Mesodermal cell (in vitro differentiated cells): ENCODE results near the gene PPCDC.

ENCODE experiments used
- H3K27ac ChIP-seq: 2 replicates; pipeline ENCODE4 v1.7.0; 2013; ENCODE audit warnings: mild to moderate bottlenecking, low read depth, low read length, moderate library complexity; ENCODE audit not compliant: severe bottlenecking
- H3K36me3 ChIP-seq: 2 replicates; pipeline ENCODE4 v1.7.1; 2013; ENCODE audit warnings: mild to moderate bottlenecking, low read length, moderate library complexity; ENCODE audit not compliant: control insufficient read depth, insufficient read depth
- H3K4me1 ChIP-seq: one replicate; pipeline ENCODE4 v1.7.1; 2013; ENCODE audit warnings: mild to moderate bottlenecking, low read length; ENCODE audit not compliant: insufficient read depth, control insufficient read depth, poor library complexity, severe bottlenecking
- H3K4me3 ChIP-seq: 2 replicates; pipeline ENCODE4 v1.7.0; 2013; ENCODE audit warnings: low read length, control low read depth, mild to moderate bottlenecking; ENCODE audit not compliant: insufficient read depth, poor library complexity, severe bottlenecking; ENCODE audit errors: extremely low read depth
- H3K9me3 ChIP-seq: 2 replicates; pipeline ENCODE4 v1.7.1; 2013; ENCODE audit warnings: mild to moderate bottlenecking, low read length, moderate library complexity; ENCODE audit not compliant: control insufficient read depth
- WGBS, 2 experiments: methylation state at CpG; one replicate each; pipeline ENCODE4 v1.1.5; 2013; ENCODE audit warnings: missing lambda C conversion rate in 2 of 2; ENCODE audit not compliant: insufficient coverage in 2 of 2; 5-methylcytosine and 5-hydroxymethylcytosine counted together

The PPCDC gene

DNA sequence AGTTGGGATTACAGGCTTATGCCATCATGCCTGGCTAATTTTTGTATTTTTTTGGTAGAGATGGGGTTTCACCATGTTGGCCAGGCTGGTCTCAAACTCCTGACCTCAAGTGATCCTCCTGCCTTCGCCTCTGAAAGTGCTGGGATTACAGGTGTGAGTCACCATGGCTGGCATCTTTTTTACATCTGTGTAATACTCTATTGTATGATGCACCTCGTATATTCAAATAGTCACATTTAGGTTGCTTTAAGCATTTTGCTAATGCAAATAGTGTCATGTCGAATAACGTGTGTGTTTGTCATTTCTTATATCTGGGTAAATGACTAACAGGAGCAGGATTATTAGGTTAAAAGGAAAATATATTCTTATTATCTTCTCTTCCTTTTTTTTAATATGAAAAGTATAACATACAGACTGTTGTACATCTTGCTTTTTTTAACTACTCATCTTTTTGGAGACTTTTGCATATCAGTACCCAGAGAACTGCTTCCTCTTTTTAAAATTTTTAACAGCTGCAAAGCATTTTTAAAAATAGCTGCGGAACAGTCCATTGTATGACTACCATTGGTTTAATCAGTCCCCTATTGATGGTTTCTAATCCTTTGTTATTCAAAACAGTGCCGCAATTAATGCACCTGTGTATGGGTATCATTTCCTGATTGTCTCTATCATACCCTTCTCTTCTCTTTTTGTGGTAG lies 14.6 kb upstream of the PPCDC start:
- H3K36me3 ChIP-seq: no peaks in the 10 kb centered on the region
- WGBS, 2 experiments: 92 to 100% methylated on average over 1 to 2 of the region's 6 CpGs
- no peak overlapping the region for H3K27ac ChIP-seq
- H3K4me3 ChIP-seq: no peak overlapping the region
- H3K9me3 ChIP-seq: no peaks in the 10 kb centered on the region
- H3K4me1 ChIP-seq: no peaks in the 10 kb centered on the region

- H3K4me3 ChIP-seq: no peak overlapping the region
- H3K36me3 ChIP-seq: no peaks in the 10 kb centered on the region
- no peaks in the 10 kb centered on the region for H3K9me3 ChIP-seq
- no peaks in the 10 kb centered on the region for H3K4me1 ChIP-seq
- H3K27ac ChIP-seq: no peak overlapping the region
- 96 to 97% methylated on average over 12 to 15 of the region's 15 CpGs for WGBS, 2 experiments
Observed at GRCh38 chr15:75016431-75016830, 7.0 kb upstream of the PPCDC start.

GRCh38 chr15:75019916-75020315 lies 3.5 kb upstream of the PPCDC start:
- Histone ChIP-seq H3K36me3 (no peaks in the 10 kb centered on the region), H3K27ac (no peak overlapping the region), H3K4me3 (no peak overlapping the region), H3K4me1 (no peaks in the 10 kb centered on the region), H3K9me3 (no peaks in the 10 kb centered on the region)
- 67 to 92% methylated on average over 1 to 3 of the region's 3 CpGs for WGBS, 2 experiments

DNA sequence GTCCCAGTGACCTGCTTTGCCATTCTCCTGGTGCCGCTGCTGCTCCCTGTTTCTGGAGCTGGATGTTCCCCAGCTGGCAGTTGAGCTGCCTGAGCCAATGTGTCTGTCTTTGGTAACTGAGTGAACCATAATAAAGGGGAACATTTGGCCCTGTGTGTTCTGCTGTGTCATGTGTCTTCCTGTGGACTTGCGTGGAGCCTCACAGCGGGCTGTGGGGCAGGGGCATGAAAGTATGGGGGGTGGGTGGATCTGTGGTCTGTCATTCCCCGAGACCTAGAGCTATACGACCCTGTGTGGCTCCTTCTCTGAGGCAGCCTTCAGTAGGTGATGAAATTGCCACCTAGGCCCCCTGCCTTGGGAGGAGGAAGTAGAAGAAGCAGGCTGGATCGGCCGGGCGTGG lies 2.0 kb upstream of the PPCDC start:
- Histone ChIP-seq H3K36me3 (no peaks in the 10 kb centered on the region), H3K27ac (no peak overlapping the region), H3K9me3 (no peaks in the 10 kb centered on the region), H3K4me3 (no peak overlapping the region), H3K4me1 (no peaks in the 10 kb centered on the region)
- 82 to 90% methylated on average over 1 to 4 of the region's 8 CpGs for WGBS, 2 experiments

- Histone ChIP-seq H3K4me3 (no peak overlapping the region), H3K27ac (no peak overlapping the region), H3K9me3 (no peaks in the 10 kb centered on the region), H3K4me1 (no peaks in the 10 kb centered on the region), H3K36me3 (no peaks in the 10 kb centered on the region)
- 83 to 100% methylated on average over 1 of the region's 2 CpGs for WGBS, 2 experiments
Observed at GRCh38 chr15:75022783-75023180, 608 bp upstream of the PPCDC start.

GRCh38 chr15:75023872-75024636 lies 664 bp downstream of the PPCDC start:
- H3K9me3 ChIP-seq: no peaks in the 10 kb centered on the region
- H3K36me3 ChIP-seq: no peaks in the 10 kb centered on the region
- H3K4me3 ChIP-seq: peak overlapping the region; percentile 84
- no peaks in the 10 kb centered on the region for H3K4me1 ChIP-seq
- peak overlapping the region; percentile 55 for H3K27ac ChIP-seq
- 44 to 45% methylated on average over 4 to 5 of the region's 12 CpGs for WGBS, 2 experiments

DNA sequence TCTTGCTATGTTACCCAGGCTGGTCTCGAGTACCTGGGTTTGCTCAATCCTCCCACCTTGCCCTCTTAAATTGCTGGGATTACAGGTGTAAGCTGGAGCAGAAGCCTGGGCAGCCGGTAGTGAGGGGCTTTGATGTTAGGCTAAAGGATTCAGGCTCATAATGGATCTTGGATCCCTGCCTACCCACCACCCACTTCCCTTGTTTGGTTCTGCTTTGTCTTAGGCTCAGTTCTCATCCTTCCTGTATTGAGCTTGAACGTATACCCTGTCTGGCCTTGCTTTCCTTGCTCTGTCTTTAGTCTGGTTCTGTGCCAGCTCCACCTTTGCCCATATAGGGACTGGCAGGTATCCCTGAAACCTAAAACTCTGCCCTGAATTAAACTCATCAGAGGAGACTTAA lies 1.7 kb downstream of the PPCDC start:
- WGBS, 2 experiments: 67 to 100% methylated on average over 1 of the region's 3 CpGs
- Histone ChIP-seq H3K9me3 (no peaks in the 10 kb centered on the region), H3K4me3 (no peak overlapping the region), H3K4me1 (peaks cover 7% of the 10 kb centered on the region), H3K27ac (no peak overlapping the region), H3K36me3 (peaks cover 2% of the 10 kb centered on the region)

GRCh38 chr15:75025548-75026260 lies 2.3 kb downstream of the PPCDC start:
- Histone ChIP-seq H3K4me3 (no peak overlapping the region), H3K36me3 (peaks cover 8% of the 10 kb centered on the region), H3K4me1 (peaks cover 7% of the 10 kb centered on the region), H3K9me3 (no peaks in the 10 kb centered on the region), H3K27ac (no peak overlapping the region)
- 91 to 98% methylated on average over 3 to 5 of the region's 5 CpGs for WGBS, 2 experiments

DNA sequence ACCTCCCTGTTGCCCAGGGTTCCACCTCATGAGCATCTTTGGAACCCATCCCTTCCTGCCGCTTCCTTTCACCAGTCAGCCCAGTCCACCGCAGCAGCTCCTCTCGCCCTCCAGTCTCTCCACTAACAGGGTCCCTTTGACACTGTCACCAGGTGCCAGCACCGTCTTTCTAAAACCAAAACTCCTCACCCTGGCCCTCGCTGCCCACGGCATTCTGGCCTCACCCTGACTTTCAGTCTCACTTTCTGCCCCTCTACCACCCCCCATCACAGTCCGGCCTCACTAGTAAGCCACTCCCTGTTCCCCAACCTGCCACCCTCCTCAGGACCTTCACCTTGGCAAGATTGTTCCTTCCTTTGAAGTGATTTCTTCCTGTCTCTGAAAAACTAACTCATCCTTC lies 4.2 kb downstream of the PPCDC start:
- 91 to 96% methylated on average over 7 of the region's 7 CpGs for WGBS, 2 experiments
- no peak overlapping the region for H3K4me3 ChIP-seq
- H3K36me3 ChIP-seq: peaks cover 14% of the 10 kb centered on the region
- no peak overlapping the region for H3K27ac ChIP-seq
- H3K9me3 ChIP-seq: no peaks in the 10 kb centered on the region
- peaks cover 16% of the 10 kb centered on the region for H3K4me1 ChIP-seq

- Histone ChIP-seq H3K4me3 (no peak overlapping the region), H3K36me3 (peaks cover 14% of the 10 kb centered on the region), H3K27ac (no peak overlapping the region), H3K4me1 (peaks cover 16% of the 10 kb centered on the region), H3K9me3 (no peaks in the 10 kb centered on the region)
- WGBS, 2 experiments: 86% methylated on average over 3 to 4 of the region's 4 CpGs
Observed at GRCh38 chr15:75028991-75029377, 5.6 kb downstream of the PPCDC start.
